ENCODE data around the gene NEIL3.

Gene NEIL3

GRCh38 chr4:177309522-177310371 is at the start of gene NEIL3:
TSS of gene NEIL3 (plus strand) at chr4:177309874. CDS start at chr4:177309954, 80 bp downstream.
- peak; percentile 96 to 98 (median 98) for DNase-seq

- DNase-seq: peak in 1 of 3 donors; percentile 12
These were observed 45.9 kb upstream of the NEIL3 start for GRCh38 chr4:177263818-177264217.

GRCh38 chr4:177264788-177265422 is 44.8 kb upstream of the NEIL3 start:
- DNase-seq: no peak

- no peak for DNase-seq
These were observed 43.9 kb upstream of the NEIL3 start for GRCh38 chr4:177265729-177266128.

GRCh38 chr4:177266506-177266905 is 43.2 kb upstream of the NEIL3 start:
- no peak for DNase-seq

GRCh38 chr4:177267911-177268310 is 41.8 kb upstream of the NEIL3 start:
- DNase-seq: no peak

- DNase-seq: no peak
These were observed 38.6 kb upstream of the NEIL3 start for GRCh38 chr4:177271091-177271490.

GRCh38 chr4:177271915-177272766 is 37.5 kb upstream of the NEIL3 start:
- DNase-seq: no peak

- peak in 1 of 3 donors; percentile 35 for DNase-seq
These were observed 33.7 kb upstream of the NEIL3 start for GRCh38 chr4:177275999-177276398.

GRCh38 chr4:177281351-177281909 is 28.2 kb upstream of the NEIL3 start:
- DNase-seq: peak; percentile 25 to 30 (median 28)

- DNase-seq: no peak
These were observed 27.3 kb upstream of the NEIL3 start for GRCh38 chr4:177282284-177282835.

- DNase-seq: no peak
These were observed 26.5 kb upstream of the NEIL3 start for GRCh38 chr4:177283167-177283566.

GRCh38 chr4:177285953-177286352 is 23.7 kb upstream of the NEIL3 start:
- no peak for DNase-seq

- no peak for DNase-seq
These were observed 22.4 kb upstream of the NEIL3 start for GRCh38 chr4:177287255-177287654.

- no peak for DNase-seq
These were observed 21.3 kb upstream of the NEIL3 start for GRCh38 chr4:177288335-177288734.

GRCh38 chr4:177290780-177291179 is 18.9 kb upstream of the NEIL3 start:
- DNase-seq: no peak

- DNase-seq: no peak
These were observed 17.5 kb upstream of the NEIL3 start for GRCh38 chr4:177292171-177292570.

GRCh38 chr4:177293208-177294033 is 16.3 kb upstream of the NEIL3 start:
- peak in 2 of 3 donors; percentile 49 to 53 for DNase-seq

GRCh38 chr4:177297785-177298391 is 11.8 kb upstream of the NEIL3 start:
- DNase-seq: no peak

- no peak for DNase-seq
These were observed 8.5 kb upstream of the NEIL3 start for GRCh38 chr4:177301126-177301639.

Data from suppressor macrophage treated with lipopolysaccharide for 1 hour (primary cell).